HepG2 (cell line): Measurements from ENCODE around the gene ZNF587B. TPM values are rescaled to one million over a fixed set of nuclear protein-coding genes. Genes with fewer than 3 reads are reported as not detected.

Source experiments
- ATAC-seq: fragments of 200-7000 bp; cut with Tn5 transposase; 3 replicates; pipeline ENCODE4 v1.9.1; 2020; ENCODE audit warnings: mild to moderate bottlenecking, moderate library complexity
- BruUV-seq: library from RNA; stranded (reverse); fragments of 400-500 nt; replicated peaks from 2 replicates; lab custom pipeline; 2021; lab: Mats Ljungman, UMichigan
- CTCF ChIA-PET: fragments of 300-600 bp; formaldehyde crosslinking; extraction: SDS; loops from one replicate; lab custom pipeline; 2021; ENCODE audit warnings: low total read pairs, inconsistent platforms, low intra/inter-chr PET ratio; lab: Yijun Ruan, JAX
- POLR2A ChIA-PET: fragments of 350-600 bp; sonication (Branson Sonifier 250); formaldehyde crosslinking; loops from one replicate; lab custom pipeline; 2020; ENCODE audit warnings: antibody characterized with exemption, inconsistent platforms; lab: Yijun Ruan, JAX
- DNase-seq: peaks from one replicate; pipeline ENCODE4 v3.0.0-alpha.2; 2015; ENCODE audit warnings: low spot score
- FAIRE-seq: peaks from 3 replicates; lab custom pipeline; 2011; peaks lifted over from hg19 to GRCh38; lab: Jason Lieb, UNC
- H2AFZ ChIP-seq: one replicate; pipeline ENCODE4 v1.6.1; 2011; ENCODE audit warnings: low read length, inconsistent platforms
- H3K27ac ChIP-seq: fragments of 300-600 bp; 3 replicates; pipeline ENCODE4 v1.8.0; 2011; ENCODE audit warnings: mixed run types, mild to moderate bottlenecking, mixed read lengths, low read length, inconsistent platforms; ENCODE audit not compliant: insufficient read depth; ENCODE audit errors: extremely low read length
- H3K27me3 ChIP-seq, 2 experiments: fragments of 200-600 bp in 1 of 2; 2 replicates in 1 of 2; 3 replicates in 1 of 2; pipeline versions ENCODE4 v1.6.0 to v1.8.0; 2011; ENCODE audit warnings: low read length in 2 of 2, mild to moderate bottlenecking in 2 of 2, moderate library complexity in 2 of 2, inconsistent platforms in 1 of 2; ENCODE audit not compliant: insufficient read depth in 2 of 2, control insufficient read depth in 1 of 2
- H3K36me3 ChIP-seq, 2 experiments: fragments of 200-600 bp in 1 of 2; replicated peaks in 1 of 2; 2 replicates in 1 of 2; 3 replicates in 1 of 2; pipeline versions ENCODE4 v1.5.1 to v1.8.0; 2011; ENCODE audit warnings: low read length in 2 of 2, inconsistent platforms in 1 of 2; ENCODE audit not compliant: insufficient read depth in 2 of 2, control insufficient read depth in 1 of 2
- H3K4me1 ChIP-seq: 2 replicates; pipeline ENCODE4 v1.5.1; 2012; ENCODE audit warnings: low read length, inconsistent platforms; ENCODE audit not compliant: insufficient read depth
- H3K4me2 ChIP-seq: 2 replicates; pipeline ENCODE4 v1.6.0; 2011; ENCODE audit warnings: low read depth, low read length, inconsistent platforms
- H3K4me3 ChIP-seq, 3 experiments: fragments of 200-600 bp in 1 of 3; sonication (generic), shearing (Covaris generic) in 1 of 3; replicated peaks in 1 of 3; 2 replicates each; pipeline ENCODE4 v1.5.1; 2011 to 2016; ENCODE audit warnings: low read length in 3 of 3, inconsistent platforms in 2 of 3, low read depth in 2 of 3, mild to moderate bottlenecking in 2 of 3, control low read depth in 1 of 3, mixed read lengths in 1 of 3; ENCODE audit not compliant: insufficient read depth in 1 of 3
- H3K79me2 ChIP-seq: one replicate; pipeline ENCODE4 v1.6.1; 2011; ENCODE audit warnings: low read length, inconsistent platforms; ENCODE audit not compliant: insufficient read depth
- H3K9ac ChIP-seq: 2 replicates; pipeline ENCODE4 v1.6.0; 2011; ENCODE audit warnings: mild to moderate bottlenecking, low read depth, low read length, inconsistent platforms; ENCODE audit not compliant: insufficient read depth
- H3K9me3 ChIP-seq: 2 replicates; pipeline ENCODE4 v1.5.1; 2012; ENCODE audit warnings: mild to moderate bottlenecking, low read length
- H4K20me1 ChIP-seq: 2 replicates; pipeline ENCODE4 v1.6.0; 2011; ENCODE audit warnings: inconsistent platforms, mild to moderate bottlenecking, low read length, moderate library complexity; ENCODE audit not compliant: insufficient read depth
- AGO2 ChIP-seq: fragments of 200-400 bp; formaldehyde crosslinking; optimal IDR thresholded peaks from 2 replicates; pipeline ENCODE3; 2017; ENCODE audit warnings: mild to moderate bottlenecking, low read depth, low read length, moderate library complexity
- ZBTB38 ChIP-seq: sonication (generic); formaldehyde crosslinking; IDR thresholded peaks from 2 replicates; pipeline ENCODE4 v1.5.1; 2020; ENCODE audit warnings: mild to moderate bottlenecking, missing genetic modification reagents
- ZNF367 ChIP-seq: sonication (generic); formaldehyde crosslinking; IDR thresholded peaks from 2 replicates; pipeline ENCODE4 v1.4.0; 2020; ENCODE audit warnings: missing genetic modification reagents, borderline replicate concordance
- WGBS: methylation state at CpG from one replicate; pipeline ENCODE4 v1.1.6; 2017; ENCODE audit warnings: low lambda C conversion rate; 5-methylcytosine and 5-hydroxymethylcytosine counted together
- in situ Hi-C: cut with HindIII; loops from 2 replicates; pipeline ENCODE4 v1.10.0; 2017; ENCODE audit warnings: low pct_unique_long_range_greater_than_20kb; ENCODE audit not compliant: extremely low pct_ligation_motif_present
- intact Hi-C: fragments of 100-400 bp; cut with micrococcal nuclease; formaldehyde crosslinking; loops from one replicate; pipeline ENCODE4 v1.10.0; 2022; ENCODE audit not compliant: unreplicated experiment
- polyA plus RNA-seq, 8 experiments: library from polyadenylated mRNA; depleted of rRNA in 3 of 8; stranded (reverse) in 7 of 8; unstranded in 1 of 8; fragments of >200 nt; fragmentation: Illumina TruSeq in 4 of 8; extraction: Trizol in 4 of 8; gene quantifications; 2 replicates each; pipeline versions ENCODE4 v1.2.1 to v1.2.3, GENCODE V29; 2011 to 2016; ENCODE audit warnings: low read depth in 4 of 8, missing spikeins in 1 of 8, mixed read lengths in 1 of 8; ENCODE audit not compliant: insufficient read depth in 1 of 8
- total RNA-seq, 5 experiments: library from RNA; depleted of rRNA; stranded (reverse); fragments of >200 nt; fragmentation: Illumina TruSeq; extraction: Trizol; gene quantifications; 2 replicates each; pipeline ENCODE4 v1.2.3, GENCODE V29; 2016; ENCODE audit warnings: low read depth in 1 of 5
- TF ChIP-seq, protein P1 (sequence below): IDR thresholded peaks from 2 replicates; pipeline ENCODE4 v1.6.1; 2016; ENCODE audit warnings: low read depth, missing genetic modification reagents, missing compliant biosample characterization
- TF ChIP-seq, protein P2 (sequence below): sonication (generic); formaldehyde crosslinking; IDR thresholded peaks from 2 replicates; pipeline ENCODE4 v1.4.0; 2020; ENCODE audit warnings: mild to moderate bottlenecking, missing genetic modification reagents

The ZNF587B gene
- total and polyA plus RNA-seq, 2 of the 13 experiments (the other 11 are each of a cell fraction or from before 2014, with no cell fraction given): 5.2 to 29.9 TPM

DNA sequence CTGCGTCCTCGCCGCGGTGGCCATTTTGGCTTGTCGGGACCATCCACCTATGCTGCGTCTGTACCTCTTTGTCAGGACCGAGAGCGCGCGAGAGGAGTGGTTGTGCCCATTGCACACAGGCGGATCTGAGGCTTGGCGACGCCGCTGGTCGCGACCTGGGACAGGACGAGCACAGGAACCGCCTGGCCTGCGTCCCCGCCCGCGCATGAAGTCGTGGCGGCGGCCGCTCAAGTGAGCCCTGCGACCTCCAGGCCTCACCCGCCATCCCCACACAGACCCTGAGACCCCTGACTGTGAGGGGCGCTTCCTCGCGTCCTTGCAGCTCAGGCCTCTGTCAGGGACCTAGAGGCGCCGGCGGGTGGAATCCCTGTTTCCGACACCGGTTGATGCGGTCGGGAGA lies 43.8 kb upstream of the ZNF587B start:
- Histone ChIP-seq H3K79me2 (no peaks in the 10 kb centered on the region), H3K4me3 (no peak overlapping the region), H3K27ac (no peak overlapping the region), H3K27me3 (no peaks in the 10 kb centered on the region), H3K9ac (no peak overlapping the region)
- no peak for FAIRE-seq
- in situ Hi-C loops (no loop called here), intact Hi-C loops (no loop called here)
- BruUV-seq: no TSS peak
- CTCF ChIA-PET: no interaction called here
- TF ChIP-seq, protein P1, sequence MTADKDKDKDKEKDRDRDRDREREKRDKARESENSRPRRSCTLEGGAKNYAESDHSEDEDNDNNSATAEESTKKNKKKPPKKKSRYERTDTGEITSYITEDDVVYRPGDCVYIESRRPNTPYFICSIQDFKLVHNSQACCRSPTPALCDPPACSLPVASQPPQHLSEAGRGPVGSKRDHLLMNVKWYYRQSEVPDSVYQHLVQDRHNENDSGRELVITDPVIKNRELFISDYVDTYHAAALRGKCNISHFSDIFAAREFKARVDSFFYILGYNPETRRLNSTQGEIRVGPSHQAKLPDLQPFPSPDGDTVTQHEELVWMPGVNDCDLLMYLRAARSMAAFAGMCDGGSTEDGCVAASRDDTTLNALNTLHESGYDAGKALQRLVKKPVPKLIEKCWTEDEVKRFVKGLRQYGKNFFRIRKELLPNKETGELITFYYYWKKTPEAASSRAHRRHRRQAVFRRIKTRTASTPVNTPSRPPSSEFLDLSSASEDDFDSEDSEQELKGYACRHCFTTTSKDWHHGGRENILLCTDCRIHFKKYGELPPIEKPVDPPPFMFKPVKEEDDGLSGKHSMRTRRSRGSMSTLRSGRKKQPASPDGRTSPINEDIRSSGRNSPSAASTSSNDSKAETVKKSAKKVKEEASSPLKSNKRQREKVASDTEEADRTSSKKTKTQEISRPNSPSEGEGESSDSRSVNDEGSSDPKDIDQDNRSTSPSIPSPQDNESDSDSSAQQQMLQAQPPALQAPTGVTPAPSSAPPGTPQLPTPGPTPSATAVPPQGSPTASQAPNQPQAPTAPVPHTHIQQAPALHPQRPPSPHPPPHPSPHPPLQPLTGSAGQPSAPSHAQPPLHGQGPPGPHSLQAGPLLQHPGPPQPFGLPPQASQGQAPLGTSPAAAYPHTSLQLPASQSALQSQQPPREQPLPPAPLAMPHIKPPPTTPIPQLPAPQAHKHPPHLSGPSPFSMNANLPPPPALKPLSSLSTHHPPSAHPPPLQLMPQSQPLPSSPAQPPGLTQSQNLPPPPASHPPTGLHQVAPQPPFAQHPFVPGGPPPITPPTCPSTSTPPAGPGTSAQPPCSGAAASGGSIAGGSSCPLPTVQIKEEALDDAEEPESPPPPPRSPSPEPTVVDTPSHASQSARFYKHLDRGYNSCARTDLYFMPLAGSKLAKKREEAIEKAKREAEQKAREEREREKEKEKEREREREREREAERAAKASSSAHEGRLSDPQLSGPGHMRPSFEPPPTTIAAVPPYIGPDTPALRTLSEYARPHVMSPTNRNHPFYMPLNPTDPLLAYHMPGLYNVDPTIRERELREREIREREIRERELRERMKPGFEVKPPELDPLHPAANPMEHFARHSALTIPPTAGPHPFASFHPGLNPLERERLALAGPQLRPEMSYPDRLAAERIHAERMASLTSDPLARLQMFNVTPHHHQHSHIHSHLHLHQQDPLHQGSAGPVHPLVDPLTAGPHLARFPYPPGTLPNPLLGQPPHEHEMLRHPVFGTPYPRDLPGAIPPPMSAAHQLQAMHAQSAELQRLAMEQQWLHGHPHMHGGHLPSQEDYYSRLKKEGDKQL (CRISPR knock-in tag): no peak
- TF ChIP-seq AGO2 (peak; percentile 68), ZNF367 (CRISPR knock-in tag) (no peak), ZBTB38 (0 out of 2 replicates have a peak, but pooled peaks have one; percentile 13)
- TF ChIP-seq, protein P2, sequence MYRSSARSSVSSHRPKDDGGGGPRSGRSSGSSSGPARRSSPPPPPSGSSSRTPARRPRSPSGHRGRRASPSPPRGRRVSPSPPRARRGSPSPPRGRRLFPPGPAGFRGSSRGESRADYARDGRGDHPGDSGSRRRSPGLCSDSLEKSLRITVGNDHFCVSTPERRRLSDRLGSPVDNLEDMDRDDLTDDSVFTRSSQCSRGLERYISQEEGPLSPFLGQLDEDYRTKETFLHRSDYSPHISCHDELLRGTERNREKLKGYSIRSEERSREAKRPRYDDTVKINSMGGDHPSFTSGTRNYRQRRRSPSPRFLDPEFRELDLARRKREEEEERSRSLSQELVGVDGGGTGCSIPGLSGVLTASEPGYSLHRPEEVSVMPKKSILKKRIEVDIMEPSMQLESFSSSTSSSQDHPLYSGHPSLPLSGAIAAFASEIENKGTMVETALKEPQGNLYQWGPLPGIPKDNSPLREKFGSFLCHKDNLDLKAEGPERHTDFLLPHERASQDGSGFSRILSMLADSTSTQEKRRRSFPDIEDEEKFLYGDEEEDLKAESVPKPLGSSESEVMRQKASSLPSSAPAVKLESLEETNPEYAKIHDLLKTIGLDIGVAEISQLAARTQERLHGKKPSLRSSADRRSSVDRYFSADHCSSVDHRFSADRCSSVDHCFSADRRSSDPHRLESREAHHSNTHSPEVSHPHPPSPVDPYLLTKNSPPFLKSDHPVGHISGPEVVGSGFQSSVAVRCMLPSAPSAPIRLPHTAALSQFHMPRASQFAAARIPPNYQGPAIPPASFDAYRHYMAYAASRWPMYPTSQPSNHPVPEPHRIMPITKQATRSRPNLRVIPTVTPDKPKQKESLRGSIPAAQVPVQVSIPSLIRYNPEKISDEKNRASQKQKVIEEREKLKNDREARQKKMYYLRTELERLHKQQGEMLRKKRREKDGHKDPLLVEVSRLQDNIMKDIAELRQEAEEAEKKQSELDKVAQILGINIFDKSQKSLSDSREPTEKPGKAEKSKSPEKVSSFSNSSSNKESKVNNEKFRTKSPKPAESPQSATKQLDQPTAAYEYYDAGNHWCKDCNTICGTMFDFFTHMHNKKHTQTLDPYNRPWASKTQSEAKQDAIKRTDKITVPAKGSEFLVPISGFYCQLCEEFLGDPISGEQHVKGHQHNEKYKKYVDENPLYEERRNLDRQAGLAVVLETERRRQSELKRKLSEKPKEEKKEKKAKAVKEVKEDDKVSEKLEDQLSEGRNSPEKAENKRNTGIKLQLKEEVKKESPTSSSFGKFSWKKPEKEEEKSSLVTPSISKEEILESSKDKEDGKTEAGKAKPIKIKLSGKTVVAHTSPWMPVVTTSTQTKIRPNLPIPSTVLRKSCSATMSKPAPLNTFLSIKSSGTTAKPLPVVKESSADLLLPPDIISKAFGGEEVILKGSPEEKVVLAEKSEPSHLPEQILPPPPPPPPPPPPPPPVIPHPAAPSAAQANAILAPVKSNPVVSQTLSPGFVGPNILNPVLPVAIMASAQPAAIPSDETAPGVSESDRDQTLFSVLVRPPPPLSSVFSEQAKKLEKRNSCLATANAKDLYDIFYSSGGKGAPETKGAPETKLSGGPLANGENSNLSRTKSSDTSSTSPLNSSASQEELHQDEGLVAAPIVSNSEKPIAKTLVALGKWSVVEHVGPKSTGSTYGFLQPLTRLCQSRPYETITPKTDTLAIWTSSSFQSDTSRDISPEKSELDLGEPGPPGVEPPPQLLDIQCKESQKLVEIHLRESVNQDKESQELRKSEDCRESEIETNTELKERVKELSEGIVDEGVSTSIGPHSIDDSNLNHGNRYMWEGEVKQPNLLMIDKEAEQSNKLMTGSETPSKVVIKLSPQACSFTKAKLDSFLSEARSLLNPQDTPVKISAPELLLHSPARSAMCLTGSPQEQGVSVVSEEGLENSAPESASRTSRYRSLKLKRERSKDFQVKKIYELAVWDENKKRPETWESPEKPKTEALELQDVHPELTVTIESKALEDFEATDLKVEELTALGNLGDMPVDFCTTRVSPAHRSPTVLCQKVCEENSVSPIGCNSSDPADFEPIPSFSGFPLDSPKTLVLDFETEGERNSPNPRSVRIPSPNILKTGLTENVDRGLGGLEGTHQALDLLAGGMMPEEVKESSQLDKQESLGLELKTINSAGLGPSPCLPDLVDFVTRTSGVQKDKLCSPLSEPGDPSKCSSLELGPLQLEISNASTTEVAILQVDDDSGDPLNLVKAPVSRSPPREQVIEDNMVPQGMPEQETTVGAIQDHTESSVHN: no peak
- TF ChIP-seq, all 625 proteins: peak for 2
- H3K36me3 ChIP-seq: peaks cover 1 to 8% of the 10 kb centered on the region in 2 experiments; a peak in 2 of 5 replicates
- no peak overlapping the region for H3K4me2 ChIP-seq
- no peak overlapping the region for H2AFZ ChIP-seq
- DNase-seq (no peak), ATAC-seq (no peak)
- no peaks in the 10 kb centered on the region for H3K9me3 ChIP-seq
- H3K4me1 ChIP-seq: no peaks in the 10 kb centered on the region
- 98% methylated on average over 38 of the region's 38 CpGs for WGBS
- H4K20me1 ChIP-seq: no peaks in the 10 kb centered on the region
- POLR2A ChIA-PET: no interaction called here
